A673 (cell line): ENCODE measurements around the gene NCAPG2. TPM values are rescaled to one million over a fixed set of nuclear protein-coding genes. Genes with fewer than 3 reads are reported as not detected.
A peak's percentile ranks its signal among the peaks of the same experiment; 100 is the strongest.

Experiments used
- BruUV-seq: library from RNA; stranded (reverse); fragments of 400-500 nt; replicated peaks from 2 replicates; lab custom pipeline; 2021; lab: Mats Ljungman, UMichigan
- CTCF ChIA-PET: fragments of 300-600 bp; sonication (Branson Sonifier 250); formaldehyde crosslinking; loops from one replicate; lab custom pipeline; 2022; ENCODE audit warnings: antibody characterized with exemption; lab: Charles Lee
- POLR2A ChIA-PET: fragments of 300-600 bp; sonication (Branson Sonifier 250); formaldehyde crosslinking; loops from one replicate; lab custom pipeline; 2022; ENCODE audit warnings: antibody characterized with exemption; ENCODE audit not compliant: low non-redundant PET; lab: Charles Lee
- DNase-seq: peaks from one replicate; pipeline ENCODE4 v3.0.0-alpha.2; 2015; ENCODE audit warnings: low spot score
- H3K27ac ChIP-seq: fragments of 200-600 bp; sonication (generic); 2 replicates; pipeline ENCODE4 v1.5.1; 2016; ENCODE audit warnings: mixed run types, low read depth, mild to moderate bottlenecking, mixed read lengths, antibody characterized with exemption, low read length; ENCODE audit not compliant: poor library complexity, severe bottlenecking
- H3K27me3 ChIP-seq: fragments of 200-600 bp; sonication (generic); replicated peaks from 2 replicates; pipeline ENCODE4 v1.6.1; 2017; ENCODE audit warnings: mixed run types, low read depth, mild to moderate bottlenecking, mixed read lengths, antibody characterized with exemption, low read length; ENCODE audit not compliant: insufficient read depth, poor library complexity
- H3K36me3 ChIP-seq: fragments of 200-600 bp; sonication (generic); 2 replicates; pipeline ENCODE4 v1.6.1; 2016; ENCODE audit warnings: mixed run types, mild to moderate bottlenecking, mixed read lengths, antibody characterized with exemption, low read length; ENCODE audit not compliant: insufficient read depth, poor library complexity, severe bottlenecking
- H3K4me1 ChIP-seq: fragments of 200-600 bp; sonication (generic); 2 replicates; pipeline ENCODE4 v1.6.1; 2017; ENCODE audit warnings: mixed run types, mild to moderate bottlenecking, mixed read lengths, antibody characterized with exemption, low read length; ENCODE audit not compliant: insufficient read depth, poor library complexity, severe bottlenecking
- H3K4me3 ChIP-seq: fragments of 200-600 bp; sonication (generic); 2 replicates; pipeline ENCODE4 v1.5.1; 2016; ENCODE audit warnings: low read depth, mixed run types, mild to moderate bottlenecking, mixed read lengths, low read length; ENCODE audit not compliant: poor library complexity, severe bottlenecking
- H3K9me3 ChIP-seq: fragments of 200-600 bp; sonication (generic); 2 replicates; pipeline ENCODE4 v1.6.1; 2016; ENCODE audit warnings: mixed run types, low read depth, mild to moderate bottlenecking, mixed read lengths, antibody characterized with exemption, low read length; ENCODE audit not compliant: poor library complexity, severe bottlenecking
- CTCF ChIP-seq: fragments of 300-800, 200-600 bp; sonication (generic); conservative IDR thresholded peaks from 2 replicates; pipeline ENCODE4 v1.5.1; 2017; ENCODE audit warnings: low read depth, mild to moderate bottlenecking, antibody characterized with exemption, low read length, moderate library complexity, mixed read lengths
- EZH2 ChIP-seq: fragments of 200-600 bp; sonication (generic); IDR thresholded peaks from 2 replicates; pipeline ENCODE4 v1.6.1; 2017; ENCODE audit warnings: borderline replicate concordance, low read depth, mild to moderate bottlenecking, mixed read lengths, antibody characterized with exemption, low read length; ENCODE audit not compliant: poor library complexity, severe bottlenecking
- intact Hi-C: fragments of 100-400 bp; cut with micrococcal nuclease; formaldehyde crosslinking; loops from one replicate; pipeline ENCODE4 v1.10.0; 2022; ENCODE audit not compliant: unreplicated experiment
- total RNA-seq: library from RNA; stranded (reverse); gene quantifications from 2 replicates; pipeline ENCODE4 v1.2.3, GENCODE V29; 2021

NCAPG2 gene
- total RNA-seq, 1 experiment from 2014 or later: 127 TPM

GRCh38 chr7:158702944-158703343 is 1.7 kb downstream of the NCAPG2 start:
- Histone ChIP-seq H3K4me3 (peak overlapping the region; percentile 86), H3K27me3 (no peaks in the 10 kb centered on the region), H3K4me1 (peaks cover 21% of the 10 kb centered on the region), H3K9me3 (no peaks in the 10 kb centered on the region), H3K36me3 (peaks cover 37% of the 10 kb centered on the region), H3K27ac (peak overlapping the region; percentile 98)
- no peak for DNase-seq
- CTCF ChIA-PET: no interaction called here
- POLR2A ChIA-PET: no interaction called here
- intact Hi-C loops: loop anchor here (10.0 kb wide), 1 partner anchor 152 kb away; the partner anchor contains the start of gene DYNC2I1
- TSS peak; percentile 43 for BruUV-seq
- TF ChIP-seq CTCF: no peak
- no peak for TF ChIP-seq EZH2

GRCh38 chr7:158702196-158702595 is 2.4 kb downstream of the NCAPG2 start:
- POLR2A ChIA-PET: no interaction called here
- no peak for DNase-seq
- peaks cover 38% of the 10 kb centered on the region for H3K36me3 ChIP-seq
- H3K9me3 ChIP-seq: no peaks in the 10 kb centered on the region
- no peaks in the 10 kb centered on the region for H3K27me3 ChIP-seq
- CTCF ChIA-PET: no interaction called here
- TF ChIP-seq EZH2 (no peak), CTCF (no peak)
- intact Hi-C loops: loop anchor here (10.0 kb wide), 1 partner anchor 153 kb away; the partner anchor contains the start of gene DYNC2I1
- peak overlapping the region; percentile 86 for H3K4me3 ChIP-seq
- H3K4me1 ChIP-seq: peaks cover 21% of the 10 kb centered on the region
- H3K27ac ChIP-seq: peak overlapping the region; percentile 11
- BruUV-seq: no TSS peak

- no TSS peak for BruUV-seq
- Histone ChIP-seq H3K9me3 (no peaks in the 10 kb centered on the region), H3K4me3 (no peak overlapping the region), H3K27me3 (no peaks in the 10 kb centered on the region), H3K27ac (no peak overlapping the region), H3K4me1 (peaks cover 15% of the 10 kb centered on the region), H3K36me3 (peaks cover 58% of the 10 kb centered on the region)
- CTCF ChIA-PET: no interaction called here
- no peak for DNase-seq
- POLR2A ChIA-PET: no interaction called here
- no peak for TF ChIP-seq CTCF
- TF ChIP-seq EZH2: no peak
- intact Hi-C loops: loop anchor here (10.0 kb wide), 1 partner anchor 155 kb away; the partner anchor contains the start of gene DYNC2I1
These were observed 4.6 kb downstream of the NCAPG2 start for GRCh38 chr7:158700008-158700407.
